KG1 (cell line): Measurements from ENCODE around the gene TPSD1.
"Not testable (repeated sequence)": the region's sequence is repeated elsewhere in the genome, so short reads cannot be mapped to it uniquely, and the experiment has no call there.

Experiments
- DNase-seq: peaks from one replicate; lab custom pipeline; 2025; lab: John Stamatoyannopoulos, UW

TPSD1 gene

GRCh38 chr16:1281517-1281916 lies 25.6 kb downstream of the TPSD1 start:
- DNase-seq = no peak

DNA sequence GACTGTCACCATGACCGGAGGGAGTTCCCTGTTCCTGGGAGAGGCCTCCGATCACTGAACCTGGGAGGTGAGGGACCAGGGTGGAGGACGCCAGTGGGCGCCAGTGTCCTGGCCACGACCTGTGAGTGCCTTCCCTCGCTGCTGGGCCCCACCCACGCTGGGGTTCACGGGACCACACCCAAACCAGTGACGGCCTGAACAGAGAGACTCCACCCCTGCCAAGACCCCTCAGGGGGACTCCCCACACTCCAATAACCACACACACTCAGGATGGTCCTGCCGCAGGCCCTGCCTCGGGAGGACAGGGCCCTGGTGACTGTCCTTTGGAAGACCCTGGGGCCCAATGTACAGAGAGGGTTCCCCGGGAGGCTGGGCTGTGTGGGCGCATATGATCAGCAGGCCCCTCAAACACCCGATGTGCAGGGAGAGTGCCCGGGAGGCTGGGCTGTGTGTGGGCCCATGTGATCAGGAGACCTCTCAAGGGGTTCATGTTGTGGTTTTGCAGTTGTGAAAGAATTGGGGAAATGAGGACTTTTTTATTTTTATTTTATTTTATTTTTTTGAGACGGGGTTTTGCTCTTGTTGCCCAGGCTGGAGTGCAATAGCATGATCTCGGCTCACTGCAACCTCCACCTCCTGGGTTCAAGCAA lies 26.6 kb downstream of the TPSD1 start:
- DNase-seq = no peak

GRCh38 chr16:1283296-1283695 lies 27.4 kb downstream of the TPSD1 start:
- no peak for DNase-seq

- DNase-seq = no peak
Measured at GRCh38 chr16:1283996-1284616, 28.2 kb downstream of the TPSD1 start.

DNA sequence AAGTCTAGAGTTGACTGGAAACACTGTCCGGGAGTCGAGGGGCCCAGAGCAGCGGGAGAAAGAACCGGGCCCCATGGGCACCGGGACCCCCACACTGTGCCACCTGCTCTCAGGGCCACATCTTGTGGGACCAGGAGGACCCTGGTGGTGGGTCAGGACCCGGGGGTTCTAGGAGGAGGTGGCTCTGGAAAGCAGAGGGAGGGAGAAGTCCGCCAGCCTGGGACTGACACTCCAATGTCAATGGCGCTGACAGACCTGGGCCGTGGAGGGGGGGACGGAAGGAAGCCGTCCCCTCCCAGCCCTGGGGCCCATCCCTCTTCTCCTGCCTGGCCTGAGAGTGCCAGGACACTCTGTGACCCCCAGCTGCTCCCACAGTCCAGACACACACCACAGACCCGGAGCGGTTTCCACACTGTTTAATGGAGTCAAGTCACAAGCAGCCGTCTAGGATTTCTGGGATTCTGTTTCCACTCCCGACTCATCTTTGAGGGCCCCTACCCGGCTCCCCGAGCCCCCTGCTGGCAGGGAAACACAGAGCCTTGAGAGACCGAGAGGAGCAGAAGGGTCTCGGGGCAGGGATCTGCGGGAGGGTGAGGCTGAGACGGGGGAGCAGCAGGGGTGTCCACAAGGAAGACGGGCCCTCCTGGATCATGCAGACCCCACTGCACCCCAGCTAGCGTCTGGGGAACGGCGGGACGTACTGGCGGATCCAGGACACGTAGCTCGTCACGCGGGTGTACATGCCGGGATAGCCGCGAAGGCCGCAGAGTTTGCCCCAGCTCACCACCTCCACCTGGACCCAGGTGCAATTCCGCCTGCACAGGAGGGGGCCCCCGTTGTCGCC lies 30.0 kb downstream of the TPSD1 start:
- no peak for DNase-seq

- no peak for DNase-seq
Measured at GRCh38 chr16:1286513-1287094, 30.7 kb downstream of the TPSD1 start.

- no peak for DNase-seq
Measured at GRCh38 chr16:1287982-1288670, 32.3 kb downstream of the TPSD1 start.

DNA sequence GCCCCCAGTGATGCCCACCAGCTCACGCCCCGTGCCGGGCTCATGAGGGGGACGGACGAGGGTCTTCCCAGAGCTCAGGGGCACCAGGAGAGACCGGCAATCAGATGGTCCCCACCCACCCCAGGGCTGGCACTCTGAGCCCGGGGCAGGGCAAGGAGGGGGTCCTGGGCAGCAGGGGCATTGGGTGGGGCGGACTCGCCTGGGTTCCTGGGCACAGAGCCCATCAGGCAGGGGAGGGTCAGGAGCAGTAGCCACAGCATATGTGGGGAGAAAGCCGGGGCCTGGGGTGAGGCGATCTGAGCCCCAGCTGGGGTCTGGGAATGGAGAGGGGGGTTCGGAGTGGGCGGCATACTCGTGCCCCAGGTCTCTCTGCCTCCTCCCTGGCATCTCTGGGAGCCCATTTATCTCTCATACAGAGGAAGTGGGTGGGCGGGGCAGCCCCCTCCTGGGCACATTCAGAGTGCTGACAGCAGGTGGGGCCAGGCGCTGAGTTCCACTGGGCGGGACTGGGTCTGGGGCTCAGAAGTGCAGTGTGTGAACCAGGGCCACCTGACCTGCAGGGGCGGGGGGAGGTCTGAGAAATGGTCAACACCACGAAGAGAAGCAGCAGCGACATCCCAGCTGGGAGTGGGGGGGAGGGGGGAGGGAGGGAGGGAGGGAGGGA lies 33.1 kb downstream of the TPSD1 start:
- DNase-seq = no peak

DNA sequence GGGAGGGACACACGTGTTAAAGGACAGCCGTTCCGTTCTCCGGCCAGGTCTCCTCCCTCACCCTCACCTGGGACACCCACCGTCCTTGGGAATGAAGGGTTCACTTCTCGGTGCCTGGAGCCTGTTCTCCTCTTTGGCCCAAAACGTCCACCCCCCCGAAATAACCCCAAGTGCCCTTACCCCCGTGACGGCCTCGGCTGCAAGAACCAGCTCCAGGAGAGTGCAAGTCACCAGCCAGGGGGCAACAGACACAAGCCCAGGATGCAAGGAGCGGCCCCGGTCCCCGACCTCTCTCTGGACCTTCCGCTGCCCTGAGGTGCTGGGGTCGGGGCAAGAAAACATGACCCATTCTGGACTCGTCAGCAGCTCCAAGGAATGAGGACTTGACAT lies 33.6 kb downstream of the TPSD1 start:
- DNase-seq = no peak

DNA sequence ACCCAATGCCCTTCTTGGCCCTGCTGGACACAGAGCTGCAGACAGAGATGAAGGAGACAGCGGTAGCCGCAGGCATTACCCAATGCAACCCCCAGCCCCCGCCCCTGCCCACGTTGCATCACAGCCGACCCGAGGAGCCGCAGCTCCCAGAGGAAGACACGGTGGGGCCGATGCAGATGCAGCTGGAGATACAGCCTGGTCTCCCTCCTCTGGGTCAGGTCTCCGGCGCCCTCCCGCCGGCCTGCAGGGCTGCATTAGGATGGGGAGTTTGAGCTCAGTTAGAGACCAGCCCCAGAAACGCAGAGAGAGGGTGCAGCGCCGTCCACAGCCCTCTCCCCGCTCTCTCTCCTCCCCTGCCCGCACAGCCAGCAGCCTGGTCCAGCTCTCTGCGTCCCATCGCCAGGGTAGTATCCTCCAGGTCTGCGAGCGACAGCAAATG lies 34.2 kb downstream of the TPSD1 start:
- DNase-seq = no peak

GRCh38 chr16:1290860-1291575 lies 35.1 kb downstream of the TPSD1 start:
- no peak for DNase-seq

DNA sequence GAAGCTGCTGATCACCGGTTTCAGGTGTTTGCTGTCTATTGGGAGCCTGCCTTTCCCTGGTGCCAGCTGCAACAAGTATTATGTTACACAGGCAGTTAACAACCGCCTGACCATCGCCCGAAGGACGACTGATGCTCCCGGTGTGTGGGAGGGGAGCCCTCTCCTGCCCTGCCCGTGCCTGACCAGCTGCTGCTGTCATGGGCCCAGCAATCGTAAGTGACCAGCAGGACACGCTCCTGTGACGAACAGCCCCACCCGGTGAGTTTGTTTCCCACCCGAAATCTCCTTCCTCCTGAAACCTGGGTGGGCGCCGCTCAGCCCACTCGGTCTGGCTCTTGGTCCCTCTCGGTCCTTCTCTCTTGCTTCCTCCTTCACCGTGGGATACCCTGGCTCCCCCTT lies 35.7 kb downstream of the TPSD1 start:
- no peak for DNase-seq

GRCh38 chr16:1292208-1292607 lies 36.3 kb downstream of the TPSD1 start:
- not testable (repeated sequence) for DNase-seq

DNA sequence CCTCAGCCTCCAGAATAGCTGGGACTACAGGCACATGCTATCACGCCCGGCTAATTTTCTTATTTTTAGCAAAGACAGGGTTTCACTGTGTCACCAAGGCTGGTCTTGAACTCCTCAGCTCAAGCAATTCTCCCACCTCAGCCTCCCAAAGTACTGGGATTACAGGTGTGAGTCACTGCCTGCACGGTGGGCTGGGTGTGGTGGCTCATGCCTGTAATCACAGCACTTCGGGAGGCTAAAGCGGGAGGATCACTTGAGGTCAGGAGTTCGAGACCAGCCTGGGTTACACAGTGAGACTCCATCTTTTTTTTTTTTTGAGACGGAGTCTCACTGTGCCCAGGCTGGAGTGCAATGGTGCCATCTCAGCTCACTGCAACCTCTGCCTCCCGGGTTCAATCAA lies 36.9 kb downstream of the TPSD1 start:
- not testable (repeated sequence) for DNase-seq

DNA sequence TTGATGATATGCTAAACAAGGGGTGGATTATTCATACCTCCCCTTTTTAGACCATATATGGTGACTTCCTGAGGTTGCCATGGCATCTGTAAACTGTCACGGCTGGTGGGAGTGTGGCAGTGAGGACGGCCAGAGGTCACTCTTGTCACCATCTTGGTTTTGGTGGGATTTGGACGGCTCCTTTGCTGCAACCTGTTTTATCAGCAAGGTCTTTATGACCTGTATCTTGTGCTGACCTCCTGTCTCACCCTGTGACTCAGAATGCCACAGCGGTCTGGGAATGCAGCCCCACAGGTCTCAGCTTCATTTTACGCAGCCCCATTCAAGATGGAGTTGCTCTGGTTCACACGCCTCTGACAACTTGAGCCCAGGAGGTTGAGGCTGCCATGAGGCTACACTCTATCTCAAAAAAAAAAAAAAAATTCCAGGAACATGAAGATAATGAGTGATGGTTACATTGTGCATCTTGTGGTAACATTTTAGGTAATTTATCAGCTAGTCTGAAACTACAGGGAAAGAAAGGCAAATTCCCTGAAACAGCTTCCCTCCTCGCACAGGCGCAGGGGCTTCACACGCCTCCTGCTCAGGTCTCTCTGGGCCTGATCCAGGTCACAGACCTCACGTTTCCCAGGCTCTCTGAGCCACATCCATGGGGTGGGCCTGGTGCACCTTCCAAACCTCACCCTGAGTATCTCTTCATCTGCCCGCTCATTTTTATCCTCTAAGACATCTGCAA lies 38.2 kb downstream of the TPSD1 start:
- DNase-seq = no peak

- DNase-seq = no peak
Measured at GRCh38 chr16:1295465-1295864, 39.6 kb downstream of the TPSD1 start.

DNA sequence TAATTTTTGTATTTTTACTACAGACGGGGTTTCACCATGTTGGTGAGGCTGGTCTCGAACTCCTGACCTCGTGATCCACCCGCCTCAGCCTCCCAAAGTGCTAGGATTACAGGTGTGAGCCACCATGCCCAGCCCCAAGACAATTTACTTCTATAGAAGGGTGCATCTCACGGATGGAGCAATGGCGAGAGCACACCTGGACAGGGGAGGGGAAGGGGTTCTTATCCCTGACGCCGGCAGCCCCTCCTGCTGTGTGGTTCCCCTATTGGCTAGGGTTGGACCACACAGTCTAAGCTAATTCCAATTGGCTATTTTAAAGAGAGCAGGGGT lies 40.8 kb downstream of the TPSD1 start:
- not testable (repeated sequence) for DNase-seq

GRCh38 chr16:1297018-1297696 lies 41.3 kb downstream of the TPSD1 start:
- no peak for DNase-seq

DNA sequence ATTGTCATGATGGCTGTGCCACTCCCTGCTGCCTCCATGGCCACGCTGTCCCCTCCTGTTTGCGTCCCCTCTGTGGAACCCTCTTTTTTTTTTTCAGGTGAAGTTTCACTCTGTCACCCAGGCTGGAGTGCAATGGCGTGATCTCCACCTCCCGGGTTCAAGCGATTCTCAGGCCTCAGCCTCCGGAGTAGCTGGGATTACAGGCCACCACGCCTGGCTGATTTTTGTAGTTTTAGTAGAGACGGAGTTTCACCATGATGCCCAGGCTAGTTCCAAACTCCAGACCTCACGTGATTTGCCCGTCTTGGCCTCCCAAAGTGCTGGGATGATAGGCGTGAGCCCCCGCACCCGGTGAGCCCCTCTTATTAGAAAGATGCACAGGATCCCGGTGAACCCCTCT lies 42.5 kb downstream of the TPSD1 start:
- no peak for DNase-seq
